Sigmoid colon (tissue), 7 donors: Measurements from ENCODE around the gene KIF23. TPM values are rescaled to one million over a fixed set of nuclear protein-coding genes. Genes with fewer than 3 reads are reported as not detected.

Experiments used
- DNase-seq: peaks from one replicate; pipeline ENCODE4 v3.0.0-alpha.2; 2019
- H3K27ac ChIP-seq, 4 donors: fragments of 200-600 bp; sonication (generic); one replicate each; pipeline ENCODE4 v1.5.1; 2016 to 2019; ENCODE audit warnings: mild to moderate bottlenecking in 1 of 4
- H3K27me3 ChIP-seq, 3 donors: fragments of 200-600 bp; sonication (generic); one replicate each; pipeline ENCODE4 v1.5.1; 2019; ENCODE audit warnings: mild to moderate bottlenecking in 1 of 3
- H3K36me3 ChIP-seq, 4 donors: fragments of 200-600 bp; sonication (generic); one replicate each; pipeline ENCODE4 v1.5.1; 2016 to 2019
- H3K4me1 ChIP-seq, 4 donors: fragments of 200-600 bp; sonication (generic); one replicate each; pipeline ENCODE4 v1.5.1; 2017 to 2019
- H3K4me3 ChIP-seq, 4 donors: fragments of 200-600 bp; sonication (generic); one replicate each; pipeline ENCODE4 v1.5.1; 2017 to 2019; ENCODE audit warnings: mild to moderate bottlenecking in 2 of 4, moderate library complexity in 1 of 4
- H3K9me3 ChIP-seq, 4 donors: fragments of 200-600 bp in 3 of 4; sonication (generic) in 3 of 4; one replicate each; pipeline versions ENCODE4 v1.5.1 to v1.6.1; 2013 to 2019
- CTCF ChIP-seq, 4 experiments: fragments of 450-650 bp in 3 of 4; fragments of 200-600 bp in 1 of 4; IDR thresholded peaks; one replicate each; pipeline ENCODE4 v1.5.1; 2016 to 2019; ENCODE audit warnings: antibody characterized with exemption in 4 of 4, mild to moderate bottlenecking in 3 of 4, moderate library complexity in 2 of 4
- EP300 ChIP-seq, 4 donors: sonication (generic); formaldehyde crosslinking; IDR thresholded peaks; one replicate each; pipeline ENCODE4 v1.6.1; 2017; ENCODE audit warnings: antibody characterized with exemption in 4 of 4
- POLR2A ChIP-seq, 2 donors: fragments of 450-650 bp; IDR thresholded peaks; one replicate each; pipeline ENCODE4 v1.6.1; 2016; ENCODE audit warnings: antibody characterized with exemption in 2 of 2, mild to moderate bottlenecking in 2 of 2, moderate library complexity in 2 of 2
- POLR2AphosphoS5 ChIP-seq, 4 donors: sonication (generic); formaldehyde crosslinking; IDR thresholded peaks; one replicate each; pipeline ENCODE4 v1.6.1; 2017; ENCODE audit warnings: antibody characterized with exemption in 4 of 4
- WGBS, 2 donors: extraction: QIAGEN DNeasy Blood & Tissue Kit; methylation state at CpG; one replicate each; pipeline ENCODE4 v1.1.7; 2013; 5-methylcytosine and 5-hydroxymethylcytosine counted together
- intact Hi-C: fragments of 100-400 bp; cut with DNase I; formaldehyde crosslinking; loops from one replicate; pipeline ENCODE4 v1.15.1; 2023
- polyA plus RNA-seq, 3 donors: library from polyadenylated mRNA; stranded (reverse); fragments of 200-250 nt; gene quantifications; one replicate each; pipeline ENCODE4 v1.2.3, GENCODE V29; 2013
- total RNA-seq, 4 donors: library from RNA; depleted of rRNA; stranded (reverse); fragments of >200 nt; gene quantifications; one replicate each; pipeline ENCODE4 v1.1.0, GENCODE V29; 2016
- donor health status: healthy with polysubstance abuse.
- donor health status: Bipolar disorder and iron deficiency.
- donor health status: healthy.

KIF23 gene
- total and polyA plus RNA-seq, 7 donors = 0.16 to 10.8 (median 2.1) TPM

- no peaks in the 10 kb centered on the region for H3K27me3 ChIP-seq
- no peaks in the 10 kb centered on the region for H3K9me3 ChIP-seq
- DNase-seq = no peak
- no peak for TF ChIP-seq POLR2AphosphoS5 (IDR thresholded peaks at IDR 0.05)
- no peak for TF ChIP-seq CTCF (IDR thresholded peaks at IDR 0.05)
- no peak for TF ChIP-seq POLR2A (IDR thresholded peaks at IDR 0.05)
- no peak for TF ChIP-seq EP300 (IDR thresholded peaks at IDR 0.05)
- H3K4me1 ChIP-seq = peaks cover 0 to 60% (median 37%) of the 10 kb centered on the region in 4 donors
- peak overlapping the region in 2 of 4 donors; percentile 0 to 9 for H3K27ac ChIP-seq
- H3K36me3 ChIP-seq = peaks cover 10 to 37% (median 11%) of the 10 kb centered on the region in 4 donors
- no peak overlapping the region for H3K4me3 ChIP-seq
- intact Hi-C loops = no loop called here
- WGBS, 2 donors = 84 to 86% methylated on average over 8 of the region's 8 CpGs
Observed at GRCh38 chr15:69457304-69458280, 43.4 kb downstream of the KIF23 start.

GRCh38 chr15:69459066-69459465, 44.9 kb downstream of the KIF23 start:
- peaks cover 0 to 64% (median 39%) of the 10 kb centered on the region in 4 donors for H3K4me1 ChIP-seq
- H3K9me3 ChIP-seq = no peaks in the 10 kb centered on the region
- intact Hi-C loops = no loop called here
- DNase-seq = no peak
- H3K27ac ChIP-seq = peak overlapping the region in 3 of 4 donors; percentile 8 to 22 (median 18)
- no peak overlapping the region for H3K4me3 ChIP-seq
- H3K27me3 ChIP-seq = no peaks in the 10 kb centered on the region
- WGBS, 2 donors = 78 to 82% methylated on average over 2 of the region's 2 CpGs
- H3K36me3 ChIP-seq = peaks cover 10 to 37% (median 11%) of the 10 kb centered on the region in 4 donors
- TF ChIP-seq POLR2A (IDR thresholded peaks at IDR 0.05) (no peak), POLR2AphosphoS5 (IDR thresholded peaks at IDR 0.05) (no peak), CTCF (IDR thresholded peaks at IDR 0.05) (no peak), EP300 (IDR thresholded peaks at IDR 0.05) (no peak)

GRCh38 chr15:69460481-69460880, 46.3 kb downstream of the KIF23 start:
- WGBS, 2 donors = 14 to 65% methylated on average over 1 of the region's 1 CpG
- H3K4me1 ChIP-seq = peaks cover 0 to 50% (median 25%) of the 10 kb centered on the region in 4 donors
- TF ChIP-seq EP300 (IDR thresholded peaks at IDR 0.05) = no peak
- TF ChIP-seq POLR2A (IDR thresholded peaks at IDR 0.05) = no peak
- no peak for TF ChIP-seq POLR2AphosphoS5 (IDR thresholded peaks at IDR 0.05)
- no peak for TF ChIP-seq CTCF (IDR thresholded peaks at IDR 0.05)
- H3K4me3 ChIP-seq = no peak overlapping the region
- peaks cover 3 to 24% (median 8%) of the 10 kb centered on the region in 4 donors for H3K36me3 ChIP-seq
- H3K27me3 ChIP-seq = no peaks in the 10 kb centered on the region
- no peak overlapping the region for H3K27ac ChIP-seq
- DNase-seq = no peak
- H3K9me3 ChIP-seq = no peaks in the 10 kb centered on the region
- intact Hi-C loops = no loop called here

GRCh38 chr15:69462030-69462492, 47.9 kb downstream of the KIF23 start:
- peak overlapping the region; percentile 92 to 95 (median 94) for H3K27ac ChIP-seq
- peak; percentile 74 for DNase-seq
- 36 to 71% methylated on average over 23 of the region's 23 CpGs for WGBS, 2 donors

More at GRCh38 chr15:69462030-69462492, 47.9 kb downstream of the KIF23 start:
- H3K36me3 ChIP-seq = peaks cover 0 to 9% (median 0%) of the 10 kb centered on the region in 4 donors
- peak overlapping the region; percentile 41 to 57 (median 54) for H3K4me3 ChIP-seq
- intact Hi-C loops = loop anchor here (1.0 to 2.0 kb wide), 2 partner anchors 9 to 47 kb away; partner anchors contain the start of gene KIF23
- H3K9me3 ChIP-seq = no peaks in the 10 kb centered on the region
- no peaks in the 10 kb centered on the region for H3K27me3 ChIP-seq
- TF ChIP-seq EP300 (IDR thresholded peaks at IDR 0.05) = no peak
- TF ChIP-seq POLR2A (IDR thresholded peaks at IDR 0.05) = no peak
- no peak for TF ChIP-seq CTCF (IDR thresholded peaks at IDR 0.05)
- peaks cover 0 to 56% (median 25%) of the 10 kb centered on the region in 4 donors for H3K4me1 ChIP-seq
